IMR-90 (cell line): Measurements from ENCODE around the gene ASF1A. TPM values are rescaled to one million over a fixed set of nuclear protein-coding genes. Genes with fewer than 3 reads are reported as not detected.

ENCODE experiments used
- ATAC-seq: fragments of 200-7000 bp; cut with Tn5 transposase; 2 replicates; pipeline ENCODE4 v1.9.1; 2020; ENCODE audit warnings: low read depth, mild to moderate bottlenecking, moderate library complexity
- BruUV-seq: library from RNA; stranded (reverse); fragments of 400-500 nt; replicated peaks from 2 replicates; lab custom pipeline; 2021; lab: Mats Ljungman, UMichigan
- CTCF ChIA-PET: fragments of 300-600 bp; formaldehyde crosslinking; extraction: SDS; loops from one replicate; lab custom pipeline; 2021; ENCODE audit warnings: antibody characterized with exemption; lab: Yijun Ruan, JAX
- POLR2A ChIA-PET: fragments of 300-600 bp; sonication (Branson Sonifier 250); formaldehyde crosslinking; loops from one replicate; lab custom pipeline; 2022; ENCODE audit warnings: antibody characterized with exemption; ENCODE audit not compliant: unreplicated experiment; lab: Charles Lee
- DNase-seq: peaks from one replicate; pipeline ENCODE4 v3.0.0; 2013
- H2AFZ ChIP-seq: replicated peaks from 2 replicates; pipeline ENCODE3; 2013; ENCODE audit warnings: low read length, mild to moderate bottlenecking; ENCODE audit not compliant: poor library complexity
- H2AK5ac ChIP-seq: 2 replicates; pipeline ENCODE4 v1.6.1; 2013; ENCODE audit warnings: low read depth, low read length, inconsistent platforms
- H2AK9ac ChIP-seq: replicated peaks from 2 replicates; pipeline ENCODE3; 2013; ENCODE audit warnings: mild to moderate bottlenecking, low read depth, low read length, moderate library complexity; ENCODE audit not compliant: poor library complexity
- H2BK120ac ChIP-seq: 2 replicates; pipeline ENCODE4 v1.6.1; 2013; ENCODE audit warnings: low read depth, low read length, inconsistent platforms
- H2BK15ac ChIP-seq: 3 replicates; pipeline ENCODE4 v1.6.1; 2013; ENCODE audit warnings: low read depth, low read length, inconsistent platforms
- H2BK20ac ChIP-seq: 2 replicates; pipeline ENCODE4 v1.6.1; 2013; ENCODE audit warnings: low read depth, mild to moderate bottlenecking, inconsistent platforms, low read length, moderate library complexity
- H2BK5ac ChIP-seq: 2 replicates; pipeline ENCODE4 v1.6.1; 2013; ENCODE audit warnings: mild to moderate bottlenecking, low read depth, low read length, inconsistent platforms; ENCODE audit not compliant: poor library complexity, severe bottlenecking
- H3K14ac ChIP-seq: replicated peaks from 2 replicates; pipeline ENCODE4 v1.6.1; 2013; ENCODE audit warnings: low read depth, low read length, inconsistent platforms
- H3K18ac ChIP-seq: 2 replicates; pipeline ENCODE4 v1.6.1; 2013; ENCODE audit warnings: low read depth, low read length, control low read depth
- H3K23ac ChIP-seq: 2 replicates; pipeline ENCODE4 v1.6.1; 2013; ENCODE audit warnings: low read depth, low read length, inconsistent platforms
- H3K27ac ChIP-seq: 2 replicates; pipeline ENCODE4 v1.5.1; 2013; ENCODE audit warnings: mild to moderate bottlenecking, control low read depth, low read length; ENCODE audit not compliant: insufficient read depth
- H3K27me3 ChIP-seq: 2 replicates; pipeline ENCODE4 v1.6.1; 2013; ENCODE audit warnings: low read length; ENCODE audit not compliant: control insufficient read depth, insufficient read depth
- H3K36me3 ChIP-seq: 2 replicates; pipeline ENCODE4 v1.6.1; 2013; ENCODE audit warnings: low read length, mixed read lengths; ENCODE audit not compliant: control insufficient read depth, insufficient read depth
- H3K4ac ChIP-seq: 2 replicates; pipeline ENCODE4 v1.6.1; 2013; ENCODE audit warnings: low read depth, low read length, inconsistent platforms
- H3K4me1 ChIP-seq: 2 replicates; pipeline ENCODE4 v1.6.1; 2013; ENCODE audit warnings: low read length, mixed read lengths; ENCODE audit not compliant: control insufficient read depth, insufficient read depth
- H3K4me2 ChIP-seq: 2 replicates; pipeline ENCODE4 v1.6.1; 2013; ENCODE audit warnings: low read depth, mild to moderate bottlenecking, control low read depth, low read length, moderate library complexity
- H3K4me3 ChIP-seq: 2 replicates; pipeline ENCODE4 v1.5.1; 2013; ENCODE audit warnings: low read depth, mild to moderate bottlenecking, control low read depth, low read length, moderate library complexity; ENCODE audit not compliant: insufficient read depth
- H3K56ac ChIP-seq: 2 replicates; pipeline ENCODE4 v1.6.1; 2013; ENCODE audit warnings: low read length, inconsistent platforms; ENCODE audit not compliant: insufficient read depth; ENCODE audit errors: extremely low read depth
- H3K79me1 ChIP-seq, 2 experiments: 2 replicates each; pipeline ENCODE4 v1.6.1; 2013; ENCODE audit warnings: low read length in 2 of 2, inconsistent platforms in 1 of 2, low read depth in 1 of 2
- H3K9ac ChIP-seq: 2 replicates; pipeline ENCODE4 v1.6.1; 2013; ENCODE audit warnings: low read depth, low read length, control low read depth
- H3K9me1 ChIP-seq: 2 replicates; pipeline ENCODE4 v1.6.1; 2013; ENCODE audit warnings: low read length, inconsistent platforms; ENCODE audit not compliant: insufficient read depth
- H3K9me3 ChIP-seq: 2 replicates; pipeline ENCODE4 v1.6.1; 2013; ENCODE audit warnings: low read length; ENCODE audit not compliant: control insufficient read depth, insufficient read depth
- H4K20me1 ChIP-seq: 2 replicates; pipeline ENCODE4 v1.6.1; 2013; ENCODE audit warnings: low read length, inconsistent platforms; ENCODE audit not compliant: insufficient read depth
- H4K5ac ChIP-seq: 2 replicates; pipeline ENCODE4 v1.6.1; 2013; ENCODE audit warnings: mild to moderate bottlenecking, low read depth, low read length, control low read depth
- H4K8ac ChIP-seq, 2 experiments: 2 replicates each; pipeline ENCODE4 v1.6.1; 2013; ENCODE audit warnings: low read depth in 2 of 2, low read length in 2 of 2, control low read depth in 1 of 2, inconsistent platforms in 1 of 2
- H4K91ac ChIP-seq: 2 replicates; pipeline ENCODE4 v1.6.1; 2013; ENCODE audit warnings: low read depth, low read length, inconsistent platforms; ENCODE audit not compliant: insufficient read depth
- CEBPB ChIP-seq: IDR thresholded peaks from 2 replicates; pipeline ENCODE4 v1.6.1; 2012; ENCODE audit warnings: low read depth, low read length, improper control_type of control experiment
- CHD1 ChIP-seq: IDR thresholded peaks from 2 replicates; pipeline ENCODE4 v1.6.1; 2012; ENCODE audit warnings: low read depth, low read length, improper control_type of control experiment
- ELK1 ChIP-seq: fragments of 150-350 bp; IDR thresholded peaks from 2 replicates; pipeline ENCODE4 v1.6.1; 2016; ENCODE audit warnings: low read depth, mild to moderate bottlenecking, low read length, moderate library complexity, borderline replicate concordance
- FOS ChIP-seq: fragments of 150-350 bp; IDR thresholded peaks from 2 replicates; pipeline ENCODE4 v1.6.1; 2016; ENCODE audit warnings: low read depth, low read length
- MAZ ChIP-seq: IDR thresholded peaks from 2 replicates; pipeline ENCODE4 v1.6.1; 2012; ENCODE audit warnings: low read depth, mild to moderate bottlenecking, low read length, improper control_type of control experiment, moderate library complexity, borderline replicate concordance
- MXI1 ChIP-seq: IDR thresholded peaks from 2 replicates; pipeline ENCODE4 v1.6.1; 2012; ENCODE audit warnings: low read depth, mild to moderate bottlenecking, low read length, moderate library complexity, borderline replicate concordance
- POLR2A ChIP-seq: IDR thresholded peaks from 2 replicates; pipeline ENCODE4 v1.6.1; 2012; ENCODE audit warnings: mild to moderate bottlenecking, low read depth, low read length
- RAD21 ChIP-seq: IDR thresholded peaks from 2 replicates; pipeline ENCODE4 v1.6.1; 2012; ENCODE audit warnings: low read length, improper control_type of control experiment
- RCOR1 ChIP-seq: IDR thresholded peaks from 2 replicates; pipeline ENCODE4 v1.6.1; 2012; ENCODE audit warnings: mild to moderate bottlenecking, low read length, improper control_type of control experiment; ENCODE audit not compliant: insufficient replicate concordance
- RFX5 ChIP-seq: IDR thresholded peaks from 2 replicates; pipeline ENCODE4 v1.8.0; 2012; ENCODE audit warnings: low read depth, mild to moderate bottlenecking, low read length, moderate library complexity
- SMC3 ChIP-seq: fragments of 150-350 bp; IDR thresholded peaks from 2 replicates; pipeline ENCODE4 v1.6.1; 2016; ENCODE audit warnings: low read depth, mild to moderate bottlenecking, antibody characterized with exemption, low read length, moderate library complexity
- USF2 ChIP-seq: fragments of 150-350 bp; IDR thresholded peaks from 2 replicates; pipeline ENCODE4 v1.6.1; 2017; ENCODE audit warnings: mild to moderate bottlenecking, antibody characterized with exemption, low read length, low read depth
- WGBS, 2 experiments: methylation state at CpG; one replicate each; pipeline versions ENCODE4 v1.1.5 to v1.1.7; 2013; ENCODE audit warnings: missing lambda C conversion rate in 2 of 2; ENCODE audit not compliant: insufficient read length in 1 of 2; ENCODE audit errors: extremely low coverage in 2 of 2; 5-methylcytosine and 5-hydroxymethylcytosine counted together
- dilution Hi-C: fragments of 300-500 bp; cut with HindIII; formaldehyde crosslinking; loops from one replicate; pipeline ENCODE4 v1.14.3; 2018; ENCODE audit warnings: low sequenced_read_pairs; ENCODE audit not compliant: unreplicated experiment
- in situ Hi-C: fragments of 300-500 bp; cut with MboI; formaldehyde crosslinking; loops from 3 replicates; pipeline ENCODE4 v1.14.3; 2019; ENCODE audit warnings: low sequenced_read_pairs, inconsistent platforms, mixed read lengths
- intact Hi-C: fragments of 100-400 bp; cut with micrococcal nuclease; formaldehyde crosslinking; loops from 2 replicates; pipeline ENCODE4 v1.10.0; 2022
- polyA plus RNA-seq, 3 experiments: library from polyadenylated mRNA; depleted of rRNA; stranded (reverse); fragments of >200 nt; gene quantifications; 2 replicates each; pipeline ENCODE4 v1.2.3, GENCODE V29; 2012; ENCODE audit warnings: low replicate concordance in 1 of 3
- total RNA-seq: library from RNA; depleted of rRNA; stranded (reverse); fragments of >200 nt; gene quantifications from 2 replicates; pipeline ENCODE4 v1.2.3, GENCODE V29; 2012

The ASF1A gene
- total and polyA plus RNA-seq, 2 of the 4 experiments (the other 2 are of a cell fraction) = 10.1 to 11.1 TPM

GRCh38 chr6:118903691-118904090 lies 9.7 kb downstream of the ASF1A start:
- Histone ChIP-seq H3K23ac (no peak overlapping the region), H2AK9ac (no peak overlapping the region), H3K14ac (no peak overlapping the region), H4K91ac (no peak overlapping the region), H3K9me3 (no peaks in the 10 kb centered on the region), H4K20me1 (no peaks in the 10 kb centered on the region), H3K9ac (no peak overlapping the region), H3K4me2 (no peak overlapping the region), H2AK5ac (no peak overlapping the region), H2BK120ac (no peak overlapping the region), H3K27ac (no peak overlapping the region), H4K5ac (no peak overlapping the region), H2BK5ac (no peak overlapping the region), H3K4ac (no peak overlapping the region), H3K18ac (no peak overlapping the region), H3K27me3 (no peaks in the 10 kb centered on the region), H4K8ac (no peak overlapping the region), H3K56ac (no peak overlapping the region), H2BK20ac (no peak overlapping the region), H3K4me1 (peaks cover 4% of the 10 kb centered on the region; the same call in 1 of the 2 replicates), H2AFZ (no peak overlapping the region), H2BK15ac (no peak overlapping the region), H3K36me3 (peaks cover 9% of the 10 kb centered on the region), H3K79me1 (peaks cover 39 to 43% of the 10 kb centered on the region in 2 experiments), H3K9me1 (peaks cover 8% of the 10 kb centered on the region; the same call in 1 of the 2 replicates), H3K4me3 (no peak overlapping the region)
- no peak for TF ChIP-seq RCOR1
- no peak for TF ChIP-seq POLR2A
- TF ChIP-seq CHD1 = no peak
- no peak for TF ChIP-seq ELK1
- no peak for TF ChIP-seq USF2
- TF ChIP-seq RAD21 = no peak
- TF ChIP-seq RFX5 = no peak
- no peak for TF ChIP-seq SMC3
- no peak for TF ChIP-seq FOS
- no peak for TF ChIP-seq MXI1
- no peak for TF ChIP-seq MAZ
- TF ChIP-seq CEBPB = no peak
- DNase-seq = no peak
- intact Hi-C loops = no loop called here
- WGBS, 2 experiments = no CpG with 5 or more reads among the region's 6 CpGs
- in situ Hi-C loops = no loop called here
- POLR2A ChIA-PET = no interaction called here
- BruUV-seq = no TSS peak
- dilution Hi-C loops = no loop called here
- CTCF ChIA-PET = no interaction called here
- no peak for ATAC-seq
